Smooth muscle cell (in vitro differentiated cells): ENCODE measurements around the gene INPP4B. TPM values are rescaled to one million over a fixed set of nuclear protein-coding genes. Genes with fewer than 3 reads are reported as not detected.

Experiments used
- DNase-seq: peaks from one replicate; lab custom pipeline; 2025; ENCODE audit not compliant: unreplicated experiment; lab: John Stamatoyannopoulos, UW
- H2AFZ ChIP-seq: fragments of 200-600 bp; sonication (generic); 2 replicates; pipeline ENCODE4 v1.6.0; 2016; ENCODE audit warnings: antibody characterized with exemption, low read depth, mild to moderate bottlenecking
- H3F3A ChIP-seq: fragments of 200-600 bp; sonication (generic); 2 replicates; pipeline ENCODE4 v1.6.0; 2017; ENCODE audit warnings: antibody characterized with exemption, low read depth
- H3K27ac ChIP-seq: fragments of 200-600 bp; sonication (generic); 2 replicates; pipeline ENCODE4 v1.5.1; 2016; ENCODE audit warnings: low read depth, mild to moderate bottlenecking
- H3K27me3 ChIP-seq: fragments of 200-600 bp; sonication (generic); 2 replicates; pipeline ENCODE4 v1.6.1; 2016; ENCODE audit warnings: low read depth, mild to moderate bottlenecking
- H3K36me3 ChIP-seq: fragments of 200-600 bp; sonication (generic); 2 replicates; pipeline ENCODE4 v1.5.1; 2016; ENCODE audit warnings: low read depth
- H3K4me1 ChIP-seq: fragments of 200-600 bp; sonication (generic); 2 replicates; pipeline ENCODE4 v1.5.1; 2016; ENCODE audit warnings: low read depth
- H3K4me2 ChIP-seq: fragments of 200-600 bp; sonication (generic); 2 replicates; pipeline ENCODE4 v1.6.0; 2016; ENCODE audit warnings: mild to moderate bottlenecking
- H3K4me3 ChIP-seq: fragments of 200-600 bp; sonication (generic); 2 replicates; pipeline ENCODE4 v1.5.1; 2016; ENCODE audit warnings: mild to moderate bottlenecking
- H3K79me2 ChIP-seq: fragments of 200-600 bp; sonication (generic); 2 replicates; pipeline ENCODE4 v1.6.0; 2016; ENCODE audit warnings: low read depth, mild to moderate bottlenecking
- H3K9ac ChIP-seq: fragments of 200-600 bp; sonication (generic); 2 replicates; pipeline ENCODE4 v1.6.0; 2016; ENCODE audit warnings: low read depth
- H3K9me3 ChIP-seq: fragments of 200-600 bp; sonication (generic); replicated peaks from 2 replicates; pipeline ENCODE4 v1.5.1; 2016; ENCODE audit warnings: low read depth
- H4K20me1 ChIP-seq: fragments of 200-600 bp; sonication (generic); 2 replicates; pipeline ENCODE4 v1.6.0; 2016; ENCODE audit warnings: low read depth
- CTCF ChIP-seq: fragments of 200-600 bp; sonication (generic); IDR thresholded peaks from 2 replicates; pipeline ENCODE4 v1.5.1; 2017; ENCODE audit warnings: borderline replicate concordance, mild to moderate bottlenecking, antibody characterized with exemption; ENCODE audit not compliant: insufficient read depth, poor library complexity, severe bottlenecking
- WGBS: methylation state at CpG from one replicate; pipeline ENCODE4 v1.1.7; 2016; ENCODE audit warnings: low lambda C conversion rate; 5-methylcytosine and 5-hydroxymethylcytosine counted together
- polyA plus RNA-seq: library from polyadenylated mRNA; unstranded; fragments of >200 nt; fragmentation: Nextera tagmentation; extraction: Ambion mirVana; gene quantifications from 2 replicates; pipeline ENCODE4 v1.2.1, GENCODE V29; 2016
- total RNA-seq: library from RNA; depleted of rRNA; stranded (reverse); fragments of >200 nt; gene quantifications from 2 replicates; pipeline ENCODE4 v1.2.3, GENCODE V29; 2014

The INPP4B gene
- total and polyA plus RNA-seq, 2 experiments from 2014 or later: 2.0 to 10.9 TPM

GRCh38 chr4:142523111-142523510 is 323.0 kb downstream of the INPP4B start:
- Histone ChIP-seq H3K27ac (no peak overlapping the region), H3K4me3 (no peak overlapping the region), H3K4me2 (no peak overlapping the region), H3K9ac (no peak overlapping the region), H3K36me3 (no peaks in the 10 kb centered on the region), H2AFZ (no peak overlapping the region), H3K9me3 (no peaks in the 10 kb centered on the region), H3K4me1 (no peaks in the 10 kb centered on the region), H3F3A (no peaks in the 10 kb centered on the region), H4K20me1 (no peaks in the 10 kb centered on the region), H3K79me2 (no peaks in the 10 kb centered on the region), H3K27me3 (no peaks in the 10 kb centered on the region)
- no peak for TF ChIP-seq CTCF
- DNase-seq: no peak
- WGBS: 84% methylated on average over 3 of the region's 3 CpGs

GRCh38 chr4:142519342-142519741 is 326.8 kb downstream of the INPP4B start:
- no peaks in the 10 kb centered on the region for H3K27me3 ChIP-seq
- no peaks in the 10 kb centered on the region for H4K20me1 ChIP-seq
- no peak overlapping the region for H3K4me3 ChIP-seq
- no peaks in the 10 kb centered on the region for H3K4me1 ChIP-seq
- no peaks in the 10 kb centered on the region for H3K36me3 ChIP-seq
- H2AFZ ChIP-seq: no peak overlapping the region
- no peak for DNase-seq
- no peak overlapping the region for H3K4me2 ChIP-seq
- H3F3A ChIP-seq: no peaks in the 10 kb centered on the region
- H3K9me3 ChIP-seq: no peaks in the 10 kb centered on the region
- H3K27ac ChIP-seq: no peak overlapping the region
- H3K79me2 ChIP-seq: no peaks in the 10 kb centered on the region
- no peak overlapping the region for H3K9ac ChIP-seq
- TF ChIP-seq CTCF: no peak

GRCh38 chr4:142516686-142517526 is 329.2 kb downstream of the INPP4B start:
- Histone ChIP-seq H3K9me3 (no peaks in the 10 kb centered on the region), H3F3A (no peaks in the 10 kb centered on the region), H3K4me3 (no peak overlapping the region), H3K9ac (no peak overlapping the region), H2AFZ (no peak overlapping the region), H4K20me1 (no peaks in the 10 kb centered on the region), H3K27me3 (no peaks in the 10 kb centered on the region), H3K79me2 (no peaks in the 10 kb centered on the region), H3K36me3 (no peaks in the 10 kb centered on the region), H3K27ac (no peak overlapping the region), H3K4me2 (no peak overlapping the region), H3K4me1 (no peaks in the 10 kb centered on the region)
- no peak for TF ChIP-seq CTCF
- no peak for DNase-seq
- 72% methylated on average over 4 of the region's 4 CpGs for WGBS

GRCh38 chr4:142512161-142512560 is 333.9 kb downstream of the INPP4B start:
- Histone ChIP-seq H3K4me1 (no peaks in the 10 kb centered on the region), H4K20me1 (no peaks in the 10 kb centered on the region), H3K9me3 (no peaks in the 10 kb centered on the region), H3K4me2 (no peak overlapping the region), H3F3A (no peaks in the 10 kb centered on the region), H3K36me3 (no peaks in the 10 kb centered on the region), H3K79me2 (no peaks in the 10 kb centered on the region), H3K4me3 (no peak overlapping the region), H3K27ac (no peak overlapping the region), H3K27me3 (no peaks in the 10 kb centered on the region), H2AFZ (no peak overlapping the region), H3K9ac (no peak overlapping the region)
- WGBS: 96% methylated on average over 1 of the region's 1 CpG
- no peak for TF ChIP-seq CTCF
- DNase-seq: no peak
